AG09319 (cell line): ENCODE measurements around the gene SKP1.
A peak's percentile ranks its signal among the peaks of the same experiment; 100 is the strongest.
"Not testable (repeated sequence)": the region's sequence is repeated elsewhere in the genome, so short reads cannot be mapped to it uniquely, and the experiment has no call there.

Experiments
- DNase-seq: peaks from one replicate; pipeline ENCODE4 v3.0.0-alpha.2; 2010; ENCODE audit warnings: low read depth; ENCODE audit errors: extremely low read depth
- TF ChIP-seq, protein P1 (sequence below): IDR thresholded peaks from 2 replicates; pipeline ENCODE4 v1.5.1; 2011; ENCODE audit warnings: low read depth, mild to moderate bottlenecking, inconsistent platforms, low read length, moderate library complexity

Gene SKP1

DNA sequence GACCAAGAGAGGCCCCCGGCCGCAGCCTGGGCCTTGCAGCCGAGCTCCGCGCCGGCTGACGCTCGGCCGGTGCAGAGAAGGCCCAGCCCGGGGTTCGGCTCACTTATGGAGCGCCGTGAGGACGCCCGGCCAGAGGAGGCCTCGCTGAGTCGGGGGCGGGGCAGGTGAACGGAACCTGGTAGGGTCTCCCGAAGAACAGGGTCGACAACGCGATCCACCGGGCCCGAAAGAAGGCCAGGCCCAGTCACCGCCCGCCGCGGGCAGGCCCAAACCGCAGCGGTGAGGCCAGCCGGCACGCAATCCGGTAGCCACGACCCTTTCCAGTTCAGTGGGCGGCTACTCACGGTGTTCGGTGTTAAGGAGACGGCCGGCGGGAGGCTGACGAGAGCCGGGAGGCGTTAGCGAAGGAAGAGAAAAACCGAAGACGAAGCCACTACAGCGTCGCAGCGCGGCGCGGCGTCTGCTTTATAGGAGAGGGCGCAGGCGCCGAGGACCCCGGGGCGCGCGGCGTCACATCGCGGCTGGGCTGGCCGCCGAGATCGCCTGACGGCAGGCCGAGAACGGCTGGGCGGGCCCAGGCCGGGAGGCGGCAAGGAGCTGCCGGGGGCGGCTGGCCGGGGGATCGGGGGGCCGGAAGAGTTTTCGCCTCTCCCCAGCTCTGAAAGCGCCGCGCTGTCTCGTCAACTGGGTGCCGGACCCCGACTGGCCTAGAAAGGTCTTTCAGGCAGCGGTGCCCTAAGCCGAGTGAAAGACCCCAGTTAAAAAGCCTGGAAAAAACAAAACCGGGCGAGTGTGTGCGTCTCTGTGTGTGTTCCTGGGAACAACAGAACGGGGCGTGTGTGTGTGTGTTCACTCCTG is at the start of gene SKP1:
TSS of gene SKP1 (minus strand) at position 440 of the 858 bp plus-strand sequence. CDS start 2,928 bp downstream, outside the sequence.
- DNase-seq: peak; percentile 44
- TF ChIP-seq, protein P1, sequence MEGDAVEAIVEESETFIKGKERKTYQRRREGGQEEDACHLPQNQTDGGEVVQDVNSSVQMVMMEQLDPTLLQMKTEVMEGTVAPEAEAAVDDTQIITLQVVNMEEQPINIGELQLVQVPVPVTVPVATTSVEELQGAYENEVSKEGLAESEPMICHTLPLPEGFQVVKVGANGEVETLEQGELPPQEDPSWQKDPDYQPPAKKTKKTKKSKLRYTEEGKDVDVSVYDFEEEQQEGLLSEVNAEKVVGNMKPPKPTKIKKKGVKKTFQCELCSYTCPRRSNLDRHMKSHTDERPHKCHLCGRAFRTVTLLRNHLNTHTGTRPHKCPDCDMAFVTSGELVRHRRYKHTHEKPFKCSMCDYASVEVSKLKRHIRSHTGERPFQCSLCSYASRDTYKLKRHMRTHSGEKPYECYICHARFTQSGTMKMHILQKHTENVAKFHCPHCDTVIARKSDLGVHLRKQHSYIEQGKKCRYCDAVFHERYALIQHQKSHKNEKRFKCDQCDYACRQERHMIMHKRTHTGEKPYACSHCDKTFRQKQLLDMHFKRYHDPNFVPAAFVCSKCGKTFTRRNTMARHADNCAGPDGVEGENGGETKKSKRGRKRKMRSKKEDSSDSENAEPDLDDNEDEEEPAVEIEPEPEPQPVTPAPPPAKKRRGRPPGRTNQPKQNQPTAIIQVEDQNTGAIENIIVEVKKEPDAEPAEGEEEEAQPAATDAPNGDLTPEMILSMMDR: no peak

DNA sequence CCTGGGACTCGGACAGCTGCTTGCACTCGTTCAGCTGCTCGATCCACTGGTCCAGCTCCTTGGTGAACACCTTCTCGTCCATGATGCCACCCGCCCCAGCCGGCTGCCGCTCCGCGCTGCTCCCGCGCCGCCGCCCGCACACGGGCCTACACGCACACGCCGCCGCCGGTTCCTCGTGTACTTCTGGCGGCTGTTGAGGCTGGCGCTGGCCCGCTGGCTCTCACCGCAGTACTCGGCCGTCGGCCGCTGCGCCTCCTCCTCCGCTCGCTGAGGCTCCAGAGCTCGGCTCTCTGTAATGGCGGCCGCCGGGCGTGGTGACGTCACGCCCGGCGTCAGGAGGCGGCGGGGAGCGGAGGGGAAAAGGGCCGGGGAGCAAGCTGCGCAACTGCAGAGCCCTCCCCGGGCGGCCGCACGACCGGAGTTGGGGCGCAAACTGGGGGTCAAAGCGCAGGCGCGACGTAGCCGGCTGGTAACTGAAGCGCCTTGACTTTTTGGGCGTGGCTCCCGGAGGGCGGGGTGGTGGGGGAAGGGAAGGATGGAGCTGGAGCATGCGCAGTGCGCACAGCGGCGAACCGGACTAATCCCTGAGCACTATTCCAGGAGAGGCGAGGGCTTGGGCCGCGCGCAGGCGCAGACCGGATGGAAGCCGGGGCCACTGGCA is 49.2 kb upstream of the SKP1 start, which contains the start of gene PPP2CA:
TSS of gene PPP2CA (minus strand) at position 294 of the 661 bp plus-strand sequence. CDS start at position 82, 212 bp downstream.
- DNase-seq: peak; percentile 98
- TF ChIP-seq, protein P1: no peak

DNA sequence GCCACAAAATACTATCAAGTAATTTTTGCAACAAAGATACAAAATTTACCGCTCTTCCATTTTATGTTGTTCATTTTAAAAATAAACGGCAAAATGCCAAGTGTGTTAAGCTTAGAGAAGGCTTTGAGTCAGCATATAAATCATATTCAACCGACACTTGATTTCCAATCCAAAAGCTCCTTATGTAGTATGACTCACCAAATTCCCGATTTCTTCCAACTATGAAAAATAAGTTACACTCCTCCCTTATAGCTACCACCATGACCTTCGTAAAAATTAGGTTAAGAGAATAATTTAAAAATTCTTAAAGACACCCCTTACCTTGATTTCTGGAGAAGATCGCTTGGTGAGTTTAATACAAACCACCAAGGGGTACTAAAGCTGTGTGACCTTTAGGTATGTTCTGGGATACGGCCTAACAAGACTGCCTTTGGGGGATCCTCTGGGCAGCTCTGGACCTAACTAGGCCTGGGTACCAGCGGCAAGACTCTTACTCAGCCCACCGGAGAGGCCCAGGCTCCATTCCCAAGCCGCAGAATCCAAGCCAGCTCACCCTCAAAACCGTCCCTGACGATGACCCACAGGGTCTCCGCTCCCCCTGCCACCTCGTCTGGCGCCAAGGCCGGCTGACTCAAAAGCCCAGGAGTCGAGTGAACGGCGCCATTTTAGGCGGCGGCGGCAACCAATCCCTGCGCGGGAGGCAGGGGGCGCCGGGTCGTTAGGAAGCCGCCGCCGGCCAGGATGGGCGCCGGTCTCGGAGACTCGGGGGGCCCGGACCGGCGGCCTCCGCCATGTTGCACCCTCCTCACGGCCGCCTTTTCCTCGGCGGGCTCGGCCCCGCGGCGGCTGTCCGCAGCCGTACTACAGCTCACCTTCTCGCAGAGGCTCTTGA is 48.4 kb upstream of the SKP1 start:
- no peak for DNase-seq
- TF ChIP-seq, protein P1: peak; percentile 6; the same call in 1 of the 2 replicates

DNA sequence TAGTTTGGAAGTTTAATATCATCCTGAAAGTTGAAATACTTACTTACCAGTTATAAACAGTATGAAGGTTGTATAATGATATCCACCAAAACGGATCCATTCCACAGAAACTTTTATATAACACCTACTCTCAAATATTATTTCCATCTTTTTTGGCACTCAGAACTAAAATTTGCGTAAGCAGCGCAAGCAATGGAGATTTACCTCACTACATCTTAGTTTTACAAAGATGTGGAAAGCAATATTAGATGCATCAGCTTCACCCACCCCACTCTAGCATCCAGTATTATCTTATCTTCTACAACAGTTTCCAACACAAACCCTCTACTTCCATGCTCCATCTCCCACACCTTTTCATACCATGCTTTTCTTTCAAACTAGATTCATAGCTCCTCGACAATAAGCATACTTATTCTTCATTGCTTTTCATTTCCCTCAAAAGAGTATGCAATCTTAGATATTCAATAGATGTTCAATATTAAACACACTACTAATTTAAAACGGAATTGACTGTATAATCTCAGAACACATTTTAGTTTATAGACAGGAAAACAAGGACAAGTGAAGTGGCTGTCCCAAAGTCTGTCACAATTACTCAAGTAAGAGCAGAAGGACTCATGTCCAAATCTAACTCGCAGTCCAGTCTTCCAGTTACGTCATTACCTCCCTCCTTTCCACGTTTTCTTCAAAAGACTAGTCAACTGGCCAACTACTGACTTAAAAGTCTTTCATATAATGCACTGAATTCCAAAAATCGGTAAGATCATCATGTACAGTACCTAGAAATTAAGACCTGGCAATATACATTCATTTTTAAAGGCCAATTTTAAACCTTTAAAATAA is 46.9 kb upstream of the SKP1 start:
- TF ChIP-seq, protein P1: no peak
- DNase-seq: no peak

DNA sequence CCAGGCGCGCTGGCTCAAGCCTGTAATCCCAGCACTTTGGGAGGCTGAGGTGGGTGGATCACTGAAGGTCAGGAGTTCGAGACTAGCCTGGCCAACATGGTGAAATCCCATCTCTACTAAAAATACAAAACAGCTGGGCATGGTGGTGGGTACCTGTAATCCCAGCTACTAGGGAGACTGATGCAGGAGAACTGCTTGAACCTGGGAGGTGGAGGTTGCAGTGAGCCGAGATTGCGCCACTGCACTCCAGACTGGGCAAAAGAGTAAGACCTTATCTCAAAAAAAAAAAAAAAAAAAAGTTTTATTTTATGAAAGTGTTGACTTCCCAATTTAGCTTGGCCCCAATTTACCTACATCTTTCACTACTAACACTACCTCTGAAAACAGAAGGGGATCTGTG is 44.9 kb upstream of the SKP1 start:
- not testable (repeated sequence) for DNase-seq

DNA sequence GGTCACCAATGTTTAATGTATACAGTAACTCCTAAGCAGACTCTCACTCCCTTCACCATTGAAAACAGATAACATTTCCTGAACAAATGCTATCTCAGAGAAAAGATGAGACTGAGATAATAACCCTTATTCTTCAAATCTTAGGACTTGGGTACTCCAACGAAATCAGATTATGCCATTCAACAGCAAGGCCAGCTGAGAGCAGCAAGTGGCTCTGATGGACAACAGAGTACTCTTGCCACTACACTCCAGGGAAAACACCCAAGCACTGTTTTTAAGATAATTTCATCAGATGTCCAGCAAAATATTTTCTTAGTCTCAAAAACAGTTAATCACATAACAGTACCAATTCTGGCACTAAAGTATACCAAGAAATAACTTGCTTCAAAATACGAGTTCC is 39.0 kb upstream of the SKP1 start:
- TF ChIP-seq, protein P1: no peak
- no peak for DNase-seq

DNA sequence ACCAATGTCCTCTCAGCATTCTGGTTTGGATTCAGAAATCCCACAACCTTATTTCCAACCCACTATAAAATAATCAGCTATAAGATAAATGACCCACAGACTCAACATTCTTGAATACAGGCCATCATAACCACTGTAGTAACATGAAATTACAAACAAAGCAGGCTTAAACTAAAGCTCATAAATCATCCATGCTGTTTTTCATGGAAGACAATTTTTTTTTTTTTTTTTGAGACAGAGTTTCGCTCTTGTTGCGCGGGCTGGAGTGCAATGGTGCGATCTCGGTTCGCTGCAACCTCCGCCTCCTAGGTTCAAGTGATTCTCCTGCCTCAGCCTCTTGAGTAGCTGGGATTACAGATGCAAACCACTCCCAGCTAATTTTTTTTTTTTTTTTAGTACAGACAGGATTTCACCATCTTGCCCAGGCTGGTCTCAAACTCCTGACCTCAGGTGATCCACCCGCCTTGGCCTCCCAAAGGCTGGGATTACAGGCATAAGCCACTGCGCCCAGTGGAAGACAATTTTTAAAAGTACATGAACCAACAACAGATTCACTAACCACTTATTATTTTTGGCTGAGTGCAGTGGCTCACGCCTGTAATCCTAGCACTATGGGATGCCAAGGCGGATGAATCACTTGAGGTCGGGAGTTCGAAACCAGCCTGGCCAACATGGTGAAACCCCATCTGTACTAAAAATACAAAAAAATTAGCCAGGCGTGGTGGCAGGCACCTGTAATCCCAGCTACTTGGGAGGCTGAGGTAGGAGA is 34.7 kb upstream of the SKP1 start:
- DNase-seq: not testable (repeated sequence)
